ENCODE results near the gene SMAD6. TPM values are rescaled to one million over a fixed set of nuclear protein-coding genes. Genes with fewer than 3 reads are reported as not detected.

The SMAD6 gene
- total RNA-seq, 4 donors from 2014 or later: 59.3 to 118 (median 62.3) TPM

DNA sequence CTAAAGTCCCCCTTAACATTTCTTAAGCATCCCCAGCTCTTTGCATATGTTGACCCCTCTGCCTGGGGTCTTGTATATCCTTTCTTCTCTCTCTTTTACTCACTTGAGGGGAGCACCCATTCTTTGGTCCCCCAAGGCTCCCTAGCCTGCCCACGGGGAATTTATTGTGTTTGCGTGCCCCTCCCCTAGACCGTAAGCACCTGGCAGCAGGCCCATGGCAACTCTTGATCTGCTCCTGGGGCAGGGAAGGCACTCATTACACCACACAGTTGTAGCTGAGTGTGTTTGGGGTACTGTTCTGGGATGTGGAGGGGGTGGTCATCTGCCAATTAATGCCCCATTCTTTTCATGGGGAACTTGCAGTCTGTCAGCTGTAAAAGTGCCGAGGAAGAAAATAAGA is 27.3 kb upstream of the SMAD6 start:
- H3K27ac ChIP-seq: no peak overlapping the region
- intact Hi-C loops (cut with DNase I): no loop called here
- no peaks in the 10 kb centered on the region for H3K27me3 ChIP-seq
- H3K4me3 ChIP-seq (replicated peaks in 1 of 3): no peak overlapping the region
- TF ChIP-seq, protein P1, sequence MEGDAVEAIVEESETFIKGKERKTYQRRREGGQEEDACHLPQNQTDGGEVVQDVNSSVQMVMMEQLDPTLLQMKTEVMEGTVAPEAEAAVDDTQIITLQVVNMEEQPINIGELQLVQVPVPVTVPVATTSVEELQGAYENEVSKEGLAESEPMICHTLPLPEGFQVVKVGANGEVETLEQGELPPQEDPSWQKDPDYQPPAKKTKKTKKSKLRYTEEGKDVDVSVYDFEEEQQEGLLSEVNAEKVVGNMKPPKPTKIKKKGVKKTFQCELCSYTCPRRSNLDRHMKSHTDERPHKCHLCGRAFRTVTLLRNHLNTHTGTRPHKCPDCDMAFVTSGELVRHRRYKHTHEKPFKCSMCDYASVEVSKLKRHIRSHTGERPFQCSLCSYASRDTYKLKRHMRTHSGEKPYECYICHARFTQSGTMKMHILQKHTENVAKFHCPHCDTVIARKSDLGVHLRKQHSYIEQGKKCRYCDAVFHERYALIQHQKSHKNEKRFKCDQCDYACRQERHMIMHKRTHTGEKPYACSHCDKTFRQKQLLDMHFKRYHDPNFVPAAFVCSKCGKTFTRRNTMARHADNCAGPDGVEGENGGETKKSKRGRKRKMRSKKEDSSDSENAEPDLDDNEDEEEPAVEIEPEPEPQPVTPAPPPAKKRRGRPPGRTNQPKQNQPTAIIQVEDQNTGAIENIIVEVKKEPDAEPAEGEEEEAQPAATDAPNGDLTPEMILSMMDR (IDR thresholded peaks at IDR 0.05): no peak
- no peak for TF ChIP-seq POLR2A (IDR thresholded peaks at IDR 0.05)
- no peaks in the 10 kb centered on the region for H3K9me3 ChIP-seq
- no peaks in the 10 kb centered on the region for H3K36me3 ChIP-seq
- H3K4me1 ChIP-seq: peaks cover 0 to 3% of the 10 kb centered on the region in 2 donors
- no peak for DNase-seq
- WGBS, 2 donors: 55 to 77% methylated on average over 4 of the region's 4 CpGs

DNA sequence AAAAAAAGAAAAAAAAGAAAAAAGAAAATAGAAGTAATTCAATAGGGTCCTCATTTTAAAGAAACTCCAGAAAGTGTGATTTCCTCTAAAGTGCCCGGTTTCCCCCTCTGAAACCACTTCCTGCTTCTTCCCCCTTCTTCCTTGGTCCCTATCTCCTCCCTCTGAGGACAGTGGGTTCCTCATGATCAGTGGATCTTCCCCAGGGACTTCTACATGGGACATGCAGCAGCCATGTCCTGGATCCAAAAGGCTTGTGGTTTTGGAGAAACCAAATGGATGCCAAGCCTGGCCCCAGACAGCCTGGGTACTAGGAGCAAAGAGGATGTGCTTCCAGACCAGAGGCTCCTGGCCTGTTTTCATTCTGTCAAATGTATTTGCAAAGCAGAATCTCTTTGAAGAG is 26.6 kb upstream of the SMAD6 start:
- no peak for DNase-seq
- Histone ChIP-seq H3K4me3 (replicated peaks in 1 of 3) (no peak overlapping the region), H3K4me1 (peaks cover 0 to 3% of the 10 kb centered on the region in 2 donors), H3K27me3 (no peaks in the 10 kb centered on the region), H3K36me3 (no peaks in the 10 kb centered on the region), H3K27ac (no peak overlapping the region), H3K9me3 (no peaks in the 10 kb centered on the region)
- 60 to 84% methylated on average over 1 of the region's 1 CpG for WGBS, 2 donors
- intact Hi-C loops (cut with DNase I): no loop called here
- TF ChIP-seq, protein P1 (IDR thresholded peaks at IDR 0.05): no peak
- no peak for TF ChIP-seq POLR2A (IDR thresholded peaks at IDR 0.05)

DNA sequence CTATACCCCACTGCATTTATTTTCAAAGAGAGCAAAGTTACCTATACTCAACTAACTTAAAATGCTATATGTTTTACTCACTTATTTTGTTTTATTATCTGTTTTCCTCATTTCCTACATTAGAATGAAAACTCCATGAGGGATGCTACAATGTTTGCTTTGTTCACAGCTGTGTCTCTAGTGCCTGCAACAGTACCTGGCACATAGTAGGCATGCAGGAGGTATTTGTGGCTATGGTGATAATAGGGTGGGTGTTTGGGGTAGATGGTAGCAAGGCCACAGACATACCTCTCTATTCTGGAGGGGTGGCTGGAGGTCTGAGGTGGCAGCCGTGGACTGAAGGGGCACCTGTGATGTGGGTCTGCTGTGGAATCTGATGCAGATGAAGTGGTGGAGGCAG is 24.7 kb upstream of the SMAD6 start:
- no peak overlapping the region for H3K27ac ChIP-seq
- intact Hi-C loops (cut with DNase I): no loop called here
- no peak overlapping the region for H3K4me3 ChIP-seq (replicated peaks in 1 of 3)
- peaks cover 0 to 3% of the 10 kb centered on the region in 2 donors for H3K4me1 ChIP-seq
- no peak for TF ChIP-seq POLR2A (IDR thresholded peaks at IDR 0.05)
- TF ChIP-seq, protein P1 (IDR thresholded peaks at IDR 0.05): no peak
- 92 to 100% methylated on average over 1 of the region's 1 CpG for WGBS, 2 donors
- no peak for DNase-seq
- no peaks in the 10 kb centered on the region for H3K9me3 ChIP-seq
- H3K27me3 ChIP-seq: no peaks in the 10 kb centered on the region
- H3K36me3 ChIP-seq: no peaks in the 10 kb centered on the region

DNA sequence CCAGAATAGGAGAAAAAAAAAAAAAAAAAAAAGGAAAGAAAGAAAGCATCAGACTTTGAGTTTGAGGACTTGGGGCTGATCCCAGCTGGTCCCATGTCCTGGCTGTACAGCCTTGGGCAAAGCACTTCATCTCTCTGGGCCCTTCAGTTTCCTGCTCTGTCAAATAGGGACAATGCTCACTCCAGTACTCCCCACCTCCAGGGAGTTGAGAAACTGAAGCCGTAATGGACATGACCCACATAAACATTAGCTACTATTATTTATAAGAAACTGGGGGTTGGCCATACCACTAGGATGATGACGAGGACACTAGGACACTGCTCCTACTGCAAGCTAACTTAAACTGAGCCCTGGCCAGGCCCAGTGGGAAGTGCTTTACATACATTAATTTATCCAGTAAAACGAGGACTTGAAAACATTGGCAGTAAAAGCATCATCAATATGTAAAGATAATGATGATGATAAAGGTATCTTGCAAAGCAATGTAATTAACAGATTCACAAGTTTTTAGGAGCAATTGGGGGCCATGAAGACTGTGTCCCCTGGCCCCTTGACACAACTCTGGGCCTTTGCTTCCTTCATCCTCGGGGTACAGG is 22.9 kb upstream of the SMAD6 start:
- Histone ChIP-seq H3K4me3 (replicated peaks in 1 of 3) (no peak overlapping the region), H3K36me3 (no peaks in the 10 kb centered on the region), H3K27me3 (no peaks in the 10 kb centered on the region), H3K9me3 (no peaks in the 10 kb centered on the region), H3K4me1 (peaks cover 0 to 3% of the 10 kb centered on the region in 2 donors), H3K27ac (no peak overlapping the region)
- no peak for TF ChIP-seq POLR2A (IDR thresholded peaks at IDR 0.05)
- TF ChIP-seq, protein P1 (IDR thresholded peaks at IDR 0.05): no peak
- intact Hi-C loops (cut with DNase I): no loop called here
- WGBS, 2 donors: 79 to 85% methylated on average over 4 of the region's 4 CpGs
- no peak for DNase-seq

DNA sequence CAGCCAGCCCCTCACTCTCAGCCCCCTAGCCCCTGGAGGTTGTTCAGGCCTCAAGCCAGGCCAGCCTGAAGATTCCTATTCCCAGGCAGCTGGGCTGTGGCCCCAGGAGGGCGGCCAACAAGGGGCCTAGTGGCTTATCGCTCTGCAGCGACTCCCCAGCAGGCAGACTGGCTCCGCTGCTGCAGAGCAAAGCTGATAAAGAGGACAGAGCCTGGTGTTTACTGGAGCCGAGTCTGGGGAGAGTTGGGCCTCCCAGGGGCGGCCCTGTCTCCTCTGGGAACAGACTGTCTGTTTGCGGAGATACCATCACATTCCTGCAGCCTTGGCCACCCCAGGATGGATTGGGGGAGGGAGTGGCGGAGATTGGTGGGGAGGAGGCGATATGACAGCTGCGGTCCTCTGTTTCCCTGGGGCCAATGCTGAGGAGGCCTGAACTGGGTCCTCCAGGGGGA is 22.4 kb upstream of the SMAD6 start:
- Histone ChIP-seq H3K4me1 (peaks cover 0 to 3% of the 10 kb centered on the region in 2 donors), H3K27ac (no peak overlapping the region), H3K27me3 (no peaks in the 10 kb centered on the region), H3K36me3 (no peaks in the 10 kb centered on the region), H3K9me3 (no peaks in the 10 kb centered on the region), H3K4me3 (replicated peaks in 1 of 3) (no peak overlapping the region)
- no peak for DNase-seq
- intact Hi-C loops (cut with DNase I): no loop called here
- WGBS, 2 donors: 90 to 93% methylated on average over 10 of the region's 10 CpGs
- no peak for TF ChIP-seq POLR2A (IDR thresholded peaks at IDR 0.05)
- TF ChIP-seq, protein P1 (IDR thresholded peaks at IDR 0.05): no peak
